SK-N-SH (cell line): ENCODE data around the gene ARL2BP.
A peak's percentile ranks its signal among the peaks of the same experiment; 100 is the strongest.

Experiments
- GABPA ChIP-seq: IDR thresholded peaks from 2 replicates; pipeline ENCODE4 v1.4.0; 2012; ENCODE audit warnings: low read depth, mild to moderate bottlenecking
- MEF2A ChIP-seq: IDR thresholded peaks from 2 replicates; pipeline ENCODE4 v1.4.0; 2012; ENCODE audit warnings: low read depth, borderline replicate concordance
- RAD21 ChIP-seq: IDR thresholded peaks from 2 replicates; pipeline ENCODE4 v1.6.1; 2012; ENCODE audit warnings: mild to moderate bottlenecking, low read length
- TEAD4 ChIP-seq: IDR thresholded peaks from 2 replicates; pipeline ENCODE4 v1.4.0; 2012; ENCODE audit warnings: mild to moderate bottlenecking, borderline replicate concordance; ENCODE audit not compliant: insufficient read depth
- TF ChIP-seq, protein P1 (sequence below): fragments of 200-600 bp; sonication (generic); IDR thresholded peaks from 2 replicates; pipeline ENCODE4 v1.6.1; 2017; ENCODE audit warnings: antibody characterized with exemption, mild to moderate bottlenecking, moderate library complexity

DNA sequence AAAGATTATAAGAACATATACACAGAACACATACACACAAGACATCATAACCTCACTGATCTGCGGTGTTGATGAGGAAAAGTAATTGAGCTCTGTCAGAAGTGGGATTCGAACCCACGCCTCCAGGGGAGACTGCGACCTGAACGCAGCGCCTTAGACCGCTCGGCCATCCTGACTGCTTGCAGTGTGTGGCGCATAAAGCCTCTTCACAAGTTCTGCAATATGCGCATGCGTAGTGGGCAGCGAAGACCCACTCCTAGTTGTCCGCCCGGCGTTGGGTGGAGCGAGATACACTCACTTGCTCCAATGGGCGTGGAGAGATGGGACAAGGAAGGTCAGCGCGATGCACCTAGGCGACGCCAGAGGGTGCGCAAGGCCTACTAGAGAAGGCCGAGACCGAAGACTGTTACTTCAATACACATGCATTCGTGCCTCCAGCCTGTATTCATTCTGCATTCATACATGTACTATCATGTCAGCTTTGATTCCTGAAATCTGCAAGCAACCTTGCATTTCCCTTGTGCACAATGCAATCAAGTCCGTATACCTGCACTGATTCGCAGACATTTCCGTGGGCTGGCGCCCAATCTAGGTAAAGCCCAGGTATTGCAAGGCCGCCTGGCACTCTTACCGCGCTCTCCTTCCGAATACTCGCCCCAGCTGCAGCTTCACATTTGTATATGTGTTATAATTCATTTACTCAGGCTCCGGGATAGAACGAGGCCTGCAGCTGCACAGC, 55.5 kb downstream of the ARL2BP start:
- TF ChIP-seq, protein P1, sequence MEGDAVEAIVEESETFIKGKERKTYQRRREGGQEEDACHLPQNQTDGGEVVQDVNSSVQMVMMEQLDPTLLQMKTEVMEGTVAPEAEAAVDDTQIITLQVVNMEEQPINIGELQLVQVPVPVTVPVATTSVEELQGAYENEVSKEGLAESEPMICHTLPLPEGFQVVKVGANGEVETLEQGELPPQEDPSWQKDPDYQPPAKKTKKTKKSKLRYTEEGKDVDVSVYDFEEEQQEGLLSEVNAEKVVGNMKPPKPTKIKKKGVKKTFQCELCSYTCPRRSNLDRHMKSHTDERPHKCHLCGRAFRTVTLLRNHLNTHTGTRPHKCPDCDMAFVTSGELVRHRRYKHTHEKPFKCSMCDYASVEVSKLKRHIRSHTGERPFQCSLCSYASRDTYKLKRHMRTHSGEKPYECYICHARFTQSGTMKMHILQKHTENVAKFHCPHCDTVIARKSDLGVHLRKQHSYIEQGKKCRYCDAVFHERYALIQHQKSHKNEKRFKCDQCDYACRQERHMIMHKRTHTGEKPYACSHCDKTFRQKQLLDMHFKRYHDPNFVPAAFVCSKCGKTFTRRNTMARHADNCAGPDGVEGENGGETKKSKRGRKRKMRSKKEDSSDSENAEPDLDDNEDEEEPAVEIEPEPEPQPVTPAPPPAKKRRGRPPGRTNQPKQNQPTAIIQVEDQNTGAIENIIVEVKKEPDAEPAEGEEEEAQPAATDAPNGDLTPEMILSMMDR: peak; percentile 97
- TF ChIP-seq RAD21 (peak; percentile 100), MEF2A (no peak), GABPA (no peak), TEAD4 (0 out of 2 replicates have a peak, but pooled peaks have one; percentile 66)
